Measurements from ENCODE around the gene GLCE. TPM values are rescaled to one million over a fixed set of nuclear protein-coding genes. Genes with fewer than 3 reads are reported as not detected.

GLCE gene
- total RNA-seq (2014; rRNA removed; shearing (Covaris generic)) (12.4 and 17.1 TPM in 2 replicates), polyA plus RNA-seq (2016; fragmentation: Nextera tagmentation; extraction: Ambion mirVana) (9.3 and 9.7 TPM in 2 replicates)

GRCh38 chr15:69160141-69160993 lies at the start of gene GLCE:
GLCE (plus strand) TSS chr15:69160635; CDS start chr15:69255807, 95,172 bp downstream.
- Histone ChIP-seq H3F3A (ENCODE audit: insufficient read depth) (peaks cover 2% of the 10 kb centered on the region; the same call in 1 of the 2 replicates), H3K4me3 (peak within 1 kb of the TSS; percentile 91), H4K20me1 (ENCODE audit: insufficient read depth) (no peaks in the 10 kb centered on the region), H3K9me3 (ENCODE audit: low read depth) (no peaks in the 10 kb centered on the region), H3K36me3 (ENCODE audit: low read depth) (no peaks in the 10 kb centered on the region), H3K4me2 (ENCODE audit: unreplicated experiment) (peak within 1 kb of the TSS; percentile 86), H3K27ac (peak within 1 kb of the TSS; percentile 29; the same call in 1 of the 2 replicates), H3K9ac (peak within 1 kb of the TSS; percentile 85), H2AFZ (peak within 1 kb of the TSS; percentile 96), H3K79me2 (ENCODE audit: insufficient read depth) (peaks cover 27% of the 10 kb centered on the region), H3K27me3 (replicated peaks; ENCODE audit: insufficient read depth) (no peaks in the 10 kb centered on the region), H3K9me2 (ENCODE audit: insufficient read depth) (0 out of 2 replicates have a peak, but pooled peaks cover 2% of the 10 kb centered on the region), H3K4me1 (ENCODE audit: insufficient read depth) (peaks cover 2% of the 10 kb centered on the region)
- in situ Hi-C loops (cut with MboI) = no loop called here
- WGBS, 2 experiments (ENCODE audit: low coverage in 1 of 2, low lambda C conversion rate in 2 of 2, missing lambda C conversion rate in 2 of 2) = 1 to 2% methylated on average over 58 to 67 of the region's 76 CpGs
- peak; percentile 98 for DNase-seq
- no peak for TF ChIP-seq EZH2 (IDR thresholded peaks at IDR 0.05; ENCODE audit: insufficient read depth, poor library complexity, severe bottlenecking)

DNA sequence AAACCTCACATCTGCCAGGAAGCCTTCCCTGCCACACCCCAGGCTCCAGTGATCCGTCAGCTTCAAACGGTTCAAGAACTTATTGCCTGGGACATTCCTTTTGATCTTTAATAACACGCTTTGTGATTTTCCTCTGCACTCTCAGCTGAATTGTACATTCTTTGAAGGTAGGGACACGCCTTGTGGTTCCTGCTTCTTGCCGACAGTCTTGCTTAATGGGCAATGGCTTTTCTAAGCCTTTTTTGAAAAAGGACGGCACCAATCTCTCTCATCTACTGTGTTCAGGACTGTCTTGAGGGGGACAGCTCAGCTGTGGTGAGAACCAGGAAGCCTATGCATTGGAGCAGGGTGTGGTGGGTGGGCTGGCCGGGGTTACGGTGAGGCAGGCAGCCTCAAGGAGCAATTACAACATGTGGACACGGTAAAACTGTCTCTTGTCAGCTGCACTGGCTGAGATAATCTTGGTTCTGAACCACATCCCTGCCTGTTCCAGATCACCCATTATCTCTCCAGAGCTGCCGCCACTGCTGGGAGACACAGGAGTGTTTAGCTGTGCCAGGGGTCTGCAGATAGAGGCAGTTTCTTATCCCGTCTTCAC lies 46.0 kb upstream of the GLCE start:
- no peaks in the 10 kb centered on the region for H3K79me2 ChIP-seq (ENCODE audit: insufficient read depth)
- no peak overlapping the region for H2AFZ ChIP-seq
- H3K9me2 ChIP-seq (ENCODE audit: insufficient read depth) = no peaks in the 10 kb centered on the region
- 15 to 18% methylated on average over 11 of the region's 11 CpGs for WGBS, 2 experiments (ENCODE audit: low coverage in 1 of 2, low lambda C conversion rate in 2 of 2, missing lambda C conversion rate in 2 of 2)
- TF ChIP-seq EZH2 (IDR thresholded peaks at IDR 0.05; ENCODE audit: insufficient read depth, poor library complexity, severe bottlenecking) (no peak), EZH2phosphoT487 (IDR thresholded peaks at IDR 0.05; ENCODE audit: insufficient read depth, low read depth) (no peak)
- no peaks in the 10 kb centered on the region for H3K36me3 ChIP-seq (ENCODE audit: low read depth)
- no peaks in the 10 kb centered on the region for H3K4me1 ChIP-seq (ENCODE audit: insufficient read depth)
- no peak overlapping the region for H3K9ac ChIP-seq
- no peak overlapping the region for H3K4me3 ChIP-seq
- H3K9me3 ChIP-seq (ENCODE audit: low read depth) = no peaks in the 10 kb centered on the region
- in situ Hi-C loops (cut with MboI) = no loop called here
- no peak for DNase-seq
- no peaks in the 10 kb centered on the region for H3F3A ChIP-seq (ENCODE audit: insufficient read depth)
- no peak overlapping the region for H3K27ac ChIP-seq
- no peaks in the 10 kb centered on the region for H4K20me1 ChIP-seq (ENCODE audit: insufficient read depth)
- no peak overlapping the region for H3K4me2 ChIP-seq (ENCODE audit: unreplicated experiment)
- peaks cover 93% of the 10 kb centered on the region for H3K27me3 ChIP-seq (replicated peaks; ENCODE audit: insufficient read depth)

- Histone ChIP-seq H3K9ac (no peak overlapping the region), H3K36me3 (ENCODE audit: low read depth) (no peaks in the 10 kb centered on the region), H2AFZ (no peak overlapping the region), H3K79me2 (ENCODE audit: insufficient read depth) (no peaks in the 10 kb centered on the region), H3K9me3 (ENCODE audit: low read depth) (no peaks in the 10 kb centered on the region), H3F3A (ENCODE audit: insufficient read depth) (no peaks in the 10 kb centered on the region), H3K27ac (no peak overlapping the region), H3K4me2 (ENCODE audit: unreplicated experiment) (no peak overlapping the region), H3K4me3 (no peak overlapping the region), H3K27me3 (replicated peaks; ENCODE audit: insufficient read depth) (peaks cover 93% of the 10 kb centered on the region), H4K20me1 (ENCODE audit: insufficient read depth) (no peaks in the 10 kb centered on the region), H3K4me1 (ENCODE audit: insufficient read depth) (no peaks in the 10 kb centered on the region), H3K9me2 (ENCODE audit: insufficient read depth) (no peaks in the 10 kb centered on the region)
- 33 to 38% methylated on average over 7 of the region's 7 CpGs for WGBS, 2 experiments (ENCODE audit: low coverage in 1 of 2, low lambda C conversion rate in 2 of 2, missing lambda C conversion rate in 2 of 2)
- in situ Hi-C loops (cut with MboI) = no loop called here
- no peak for DNase-seq
- TF ChIP-seq EZH2phosphoT487 (IDR thresholded peaks at IDR 0.05; ENCODE audit: insufficient read depth, low read depth) = no peak
- TF ChIP-seq EZH2 (IDR thresholded peaks at IDR 0.05; ENCODE audit: insufficient read depth, poor library complexity, severe bottlenecking) = no peak
Measured at GRCh38 chr15:69115031-69115430, 45.4 kb upstream of the GLCE start.

DNA sequence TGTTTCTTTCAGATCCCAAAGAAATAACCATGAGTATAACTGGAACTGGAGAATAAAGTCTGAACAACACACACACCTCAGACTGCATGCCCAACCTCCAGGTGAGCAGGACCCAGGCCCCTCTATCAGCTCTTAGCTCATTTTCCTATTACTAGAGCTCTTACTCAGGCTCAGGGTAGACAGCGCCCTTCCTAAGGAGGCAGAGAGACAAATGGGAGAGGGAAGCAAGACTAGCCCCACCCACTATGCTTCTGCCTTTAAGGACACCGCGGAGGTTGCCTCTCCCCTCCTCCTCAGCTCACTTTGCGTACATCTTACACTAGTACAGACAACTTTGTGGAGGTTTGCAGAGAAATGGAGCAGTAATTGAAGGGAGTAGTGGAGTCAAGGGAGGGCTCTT lies 44.0 kb upstream of the GLCE start:
- Histone ChIP-seq H3K9me2 (ENCODE audit: insufficient read depth) (no peaks in the 10 kb centered on the region), H3K4me3 (no peak overlapping the region), H4K20me1 (ENCODE audit: insufficient read depth) (no peaks in the 10 kb centered on the region), H3K4me2 (ENCODE audit: unreplicated experiment) (no peak overlapping the region), H3K79me2 (ENCODE audit: insufficient read depth) (no peaks in the 10 kb centered on the region), H3K27me3 (replicated peaks; ENCODE audit: insufficient read depth) (peaks cover 94% of the 10 kb centered on the region), H3K9me3 (ENCODE audit: low read depth) (no peaks in the 10 kb centered on the region), H2AFZ (no peak overlapping the region), H3F3A (ENCODE audit: insufficient read depth) (no peaks in the 10 kb centered on the region), H3K9ac (no peak overlapping the region), H3K4me1 (ENCODE audit: insufficient read depth) (no peaks in the 10 kb centered on the region), H3K36me3 (ENCODE audit: low read depth) (no peaks in the 10 kb centered on the region), H3K27ac (no peak overlapping the region)
- no peak for DNase-seq
- TF ChIP-seq EZH2phosphoT487 (IDR thresholded peaks at IDR 0.05; ENCODE audit: insufficient read depth, low read depth) = no peak
- no peak for TF ChIP-seq EZH2 (IDR thresholded peaks at IDR 0.05; ENCODE audit: insufficient read depth, poor library complexity, severe bottlenecking)
- WGBS, 2 experiments (ENCODE audit: low coverage in 1 of 2, low lambda C conversion rate in 2 of 2, missing lambda C conversion rate in 2 of 2) = 48 to 50% methylated on average over 4 of the region's 4 CpGs
- in situ Hi-C loops (cut with MboI) = no loop called here

Data from GM23248 (cell line).